HepG2 (cell line): ENCODE data around the gene SKIDA1. TPM values are rescaled to one million over a fixed set of nuclear protein-coding genes. Genes with fewer than 3 reads are reported as not detected.

Source experiments
- HDAC6 ChIP-seq: fragments of 200-600 bp; sonication (generic); IDR thresholded peaks from 2 replicates; pipeline ENCODE4 v1.7.0; 2017; ENCODE audit warnings: mild to moderate bottlenecking, antibody characterized with exemption, low read length, low read depth
- MTERF4 ChIP-seq: sonication (generic); formaldehyde crosslinking; IDR thresholded peaks from 2 replicates; pipeline ENCODE4 v1.8.0; 2023; ENCODE audit warnings: mild to moderate bottlenecking, missing genetic modification reagents
- REPIN1 ChIP-seq: sonication (generic); formaldehyde crosslinking; IDR thresholded peaks from 2 replicates; pipeline ENCODE4 v1.8.0; 2022; ENCODE audit warnings: missing genetic modification reagents, low read depth, mild to moderate bottlenecking, borderline replicate concordance
- TEF ChIP-seq: sonication (generic); formaldehyde crosslinking; IDR thresholded peaks from 2 replicates; pipeline ENCODE4 v1.5.0; 2020; ENCODE audit warnings: missing genetic modification reagents
- TFE3 ChIP-seq: IDR thresholded peaks from 2 replicates; pipeline ENCODE4 v1.6.1; 2016
- USF2 ChIP-seq, 2 experiments: sonication (generic) in 1 of 2; formaldehyde crosslinking in 1 of 2; IDR thresholded peaks; 2 replicates each; pipeline versions ENCODE4 v1.5.1 to v1.6.1; 2011 to 2020; ENCODE audit warnings: borderline replicate concordance in 1 of 2, low read depth in 1 of 2, low read length in 1 of 2, mild to moderate bottlenecking in 1 of 2, missing genetic modification reagents in 1 of 2, moderate library complexity in 1 of 2
- ZBTB14 ChIP-seq: sonication (generic); formaldehyde crosslinking; IDR thresholded peaks from 2 replicates; pipeline ENCODE4 v1.4.0; 2020; ENCODE audit warnings: missing genetic modification reagents
- ZNF510 ChIP-seq: sonication (generic); formaldehyde crosslinking; IDR thresholded peaks from 2 replicates; pipeline ENCODE4 v1.4.0; 2020; ENCODE audit warnings: low read depth, mild to moderate bottlenecking, missing genetic modification reagents
- ZNF709 ChIP-seq: sonication (generic); formaldehyde crosslinking; IDR thresholded peaks from 2 replicates; pipeline ENCODE4 v1.5.0; 2020; ENCODE audit warnings: mild to moderate bottlenecking, missing genetic modification reagents
- ZNF850 ChIP-seq: sonication (generic); formaldehyde crosslinking; conservative IDR thresholded peaks from 2 replicates; pipeline ENCODE4 v1.9.0; 2021; ENCODE audit warnings: mild to moderate bottlenecking, missing genetic modification reagents
- ZNF878 ChIP-seq: sonication (generic); formaldehyde crosslinking; IDR thresholded peaks from 2 replicates; pipeline ENCODE4 v1.8.1; 2023; ENCODE audit warnings: mild to moderate bottlenecking, missing genetic modification reagents, moderate library complexity
- polyA plus RNA-seq, 8 experiments: library from polyadenylated mRNA; depleted of rRNA in 3 of 8; stranded (reverse) in 7 of 8; unstranded in 1 of 8; fragments of >200 nt; fragmentation: Illumina TruSeq in 4 of 8; extraction: Trizol in 4 of 8; gene quantifications; 2 replicates each; pipeline versions ENCODE4 v1.2.1 to v1.2.3, GENCODE V29; 2011 to 2016; ENCODE audit warnings: low read depth in 4 of 8, missing spikeins in 1 of 8, mixed read lengths in 1 of 8; ENCODE audit not compliant: insufficient read depth in 1 of 8
- total RNA-seq, 5 experiments: library from RNA; depleted of rRNA; stranded (reverse); fragments of >200 nt; fragmentation: Illumina TruSeq; extraction: Trizol; gene quantifications; 2 replicates each; pipeline ENCODE4 v1.2.3, GENCODE V29; 2016; ENCODE audit warnings: low read depth in 1 of 5
- TF ChIP-seq, protein P1 (sequence below): sonication (generic); formaldehyde crosslinking; IDR thresholded peaks from 2 replicates; pipeline ENCODE4 v1.4.0; 2020; ENCODE audit warnings: mild to moderate bottlenecking, missing genetic modification reagents
- TF ChIP-seq, protein P2 (sequence below): sonication (generic); formaldehyde crosslinking; IDR thresholded peaks from 2 replicates; pipeline ENCODE4 v1.4.0; 2020; ENCODE audit warnings: missing genetic modification reagents
- TF ChIP-seq, protein P3 (sequence below): sonication (generic); formaldehyde crosslinking; IDR thresholded peaks from 2 replicates; pipeline ENCODE4 v1.8.0; 2022; ENCODE audit warnings: missing genetic modification reagents, mild to moderate bottlenecking, borderline replicate concordance

Gene SKIDA1
- total and polyA plus RNA-seq, 2 of the 13 experiments (the other 11 are each of a cell fraction or from before 2014, with no cell fraction given): 0.73 to 1.5 TPM

- no peak for TF ChIP-seq TFE3 (CRISPR knock-in tag)
- TF ChIP-seq, protein P1, sequence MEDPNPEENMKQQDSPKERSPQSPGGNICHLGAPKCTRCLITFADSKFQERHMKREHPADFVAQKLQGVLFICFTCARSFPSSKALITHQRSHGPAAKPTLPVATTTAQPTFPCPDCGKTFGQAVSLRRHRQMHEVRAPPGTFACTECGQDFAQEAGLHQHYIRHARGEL: no peak
- TF ChIP-seq MTERF4 (CRISPR knock-in tag): no peak
- no peak for TF ChIP-seq ZBTB14
- TF ChIP-seq ZNF510 (CRISPR knock-in tag): no peak
- no peak for TF ChIP-seq HDAC6
- no peak for TF ChIP-seq ZNF850 (CRISPR knock-in tag)
- TF ChIP-seq, protein P2, sequence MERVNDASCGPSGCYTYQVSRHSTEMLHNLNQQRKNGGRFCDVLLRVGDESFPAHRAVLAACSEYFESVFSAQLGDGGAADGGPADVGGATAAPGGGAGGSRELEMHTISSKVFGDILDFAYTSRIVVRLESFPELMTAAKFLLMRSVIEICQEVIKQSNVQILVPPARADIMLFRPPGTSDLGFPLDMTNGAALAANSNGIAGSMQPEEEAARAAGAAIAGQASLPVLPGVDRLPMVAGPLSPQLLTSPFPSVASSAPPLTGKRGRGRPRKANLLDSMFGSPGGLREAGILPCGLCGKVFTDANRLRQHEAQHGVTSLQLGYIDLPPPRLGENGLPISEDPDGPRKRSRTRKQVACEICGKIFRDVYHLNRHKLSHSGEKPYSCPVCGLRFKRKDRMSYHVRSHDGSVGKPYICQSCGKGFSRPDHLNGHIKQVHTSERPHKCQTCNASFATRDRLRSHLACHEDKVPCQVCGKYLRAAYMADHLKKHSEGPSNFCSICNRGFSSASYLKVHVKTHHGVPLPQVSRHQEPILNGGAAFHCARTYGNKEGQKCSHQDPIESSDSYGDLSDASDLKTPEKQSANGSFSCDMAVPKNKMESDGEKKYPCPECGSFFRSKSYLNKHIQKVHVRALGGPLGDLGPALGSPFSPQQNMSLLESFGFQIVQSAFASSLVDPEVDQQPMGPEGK (CRISPR knock-in tag): peak; percentile 40; the same call in 1 of the 2 replicates
- TF ChIP-seq, protein P3, sequence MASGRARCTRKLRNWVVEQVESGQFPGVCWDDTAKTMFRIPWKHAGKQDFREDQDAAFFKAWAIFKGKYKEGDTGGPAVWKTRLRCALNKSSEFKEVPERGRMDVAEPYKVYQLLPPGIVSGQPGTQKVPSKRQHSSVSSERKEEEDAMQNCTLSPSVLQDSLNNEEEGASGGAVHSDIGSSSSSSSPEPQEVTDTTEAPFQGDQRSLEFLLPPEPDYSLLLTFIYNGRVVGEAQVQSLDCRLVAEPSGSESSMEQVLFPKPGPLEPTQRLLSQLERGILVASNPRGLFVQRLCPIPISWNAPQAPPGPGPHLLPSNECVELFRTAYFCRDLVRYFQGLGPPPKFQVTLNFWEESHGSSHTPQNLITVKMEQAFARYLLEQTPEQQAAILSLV: no peak
- TF ChIP-seq ZNF878 (CRISPR knock-in tag): no peak
- no peak for TF ChIP-seq USF2 (IDR thresholded peaks at IDR 0.05; ENCODE audit: low read depth, low read length)
- no peak for TF ChIP-seq USF2 (CRISPR knock-in tag; IDR thresholded peaks at IDR 0.05; ENCODE audit: borderline replicate concordance)
- no peak for TF ChIP-seq REPIN1 (CRISPR knock-in tag)
- TF ChIP-seq TEF (CRISPR knock-in tag): peak; percentile 44; the same call in 1 of the 2 replicates
- TF ChIP-seq ZNF709 (CRISPR knock-in tag): no peak
Observed at GRCh38 chr10:21524526-21525366, 736 bp downstream of the SKIDA1 start (continued).
